Mucosa of descending colon (tissue), 3 donors: ENCODE measurements around the gene ARMS2. TPM values are rescaled to one million over a fixed set of nuclear protein-coding genes. Genes with fewer than 3 reads are reported as not detected.

Source experiments
- ATAC-seq: fragments of 200-7000 bp; cut with Tn5 transposase; one replicate; pipeline ENCODE4 v1.9.1; 2020; ENCODE audit warnings: mild to moderate bottlenecking, moderate library complexity
- DNase-seq, 3 donors: peaks; one replicate each; pipeline ENCODE4 v3.0.0-alpha.2; 2020
- H3K36me3 ChIP-seq: fragments of 200-600 bp; one replicate; pipeline ENCODE4 v1.8.0; 2021; ENCODE audit warnings: low read depth, mild to moderate bottlenecking
- H3K4me1 ChIP-seq: fragments of 200-600 bp; one replicate; pipeline ENCODE4 v1.8.0; 2021; ENCODE audit warnings: low read depth, mild to moderate bottlenecking
- H3K4me3 ChIP-seq: fragments of 200-600 bp; one replicate; pipeline ENCODE4 v1.8.0; 2021; ENCODE audit warnings: mild to moderate bottlenecking
- H3K9me3 ChIP-seq: fragments of 200-600 bp; one replicate; pipeline ENCODE4 v1.8.0; 2021; ENCODE audit warnings: mild to moderate bottlenecking
- CTCF ChIP-seq: fragments of 200-600 bp; IDR thresholded peaks from one replicate; pipeline ENCODE4 v1.8.0; 2022; ENCODE audit warnings: antibody characterized with exemption, mild to moderate bottlenecking
- intact Hi-C, 2 donors: fragments of 100-400 bp; cut with DNase I in 1 of 2; cut with micrococcal nuclease in 1 of 2; formaldehyde crosslinking; loops; one replicate each; pipeline versions ENCODE4 v1.11.0 to v1.11.1; 2022; cut with DNase I, micrococcal nuclease
- total RNA-seq, 3 donors: library from RNA; stranded (reverse); fragmentation: NEBNext Ultra II Directional in 2 of 3; extraction: Animal tissue kit (Norgen Biotek cat#: 25700) in 2 of 3; gene quantifications; one replicate each; pipeline versions ENCODE4 v1.2.1 to v1.2.4, GENCODE V29; 2021 to 2023
- donor health status: DM: no; HTN: no; CAD: no; lungs with moderate emphysema.
- donor health status: DM: no; HTN: no; CAD: no.
- donor health status: DM: no; HTN: yes; CAD: no.

Gene ARMS2
- total RNA-seq, 3 donors from 2014 or later = not detected

GRCh38 chr10:122464250-122464510 lies 9.7 kb downstream of the ARMS2 start:
- Histone ChIP-seq H3K4me1 (peaks cover 15% of the 10 kb centered on the region), H3K9me3 (no peaks in the 10 kb centered on the region), H3K4me3 (no peak overlapping the region), H3K36me3 (no peaks in the 10 kb centered on the region)
- TF ChIP-seq CTCF = no peak
- intact Hi-C loops = no loop called here
- ATAC-seq (no peak), DNase-seq (no peak)

- intact Hi-C loops = no loop called here
- Histone ChIP-seq H3K9me3 (no peaks in the 10 kb centered on the region), H3K4me1 (peaks cover 15% of the 10 kb centered on the region), H3K36me3 (no peaks in the 10 kb centered on the region), H3K4me3 (no peak overlapping the region)
- DNase-seq (no peak), ATAC-seq (no peak)
- TF ChIP-seq CTCF = no peak
Observed at GRCh38 chr10:122464586-122464985, 10.1 kb downstream of the ARMS2 start.

GRCh38 chr10:122465401-122466040 lies 11.1 kb downstream of the ARMS2 start:
- intact Hi-C loops = no loop called here
- Histone ChIP-seq H3K36me3 (no peaks in the 10 kb centered on the region), H3K4me3 (no peak overlapping the region), H3K9me3 (no peaks in the 10 kb centered on the region), H3K4me1 (peaks cover 12% of the 10 kb centered on the region)
- TF ChIP-seq CTCF = no peak
- ATAC-seq = no peak
- DNase-seq = no peak

GRCh38 chr10:122466951-122467381 lies 12.5 kb downstream of the ARMS2 start:
- TF ChIP-seq CTCF = no peak
- intact Hi-C loops = no loop called here
- Histone ChIP-seq H3K36me3 (no peaks in the 10 kb centered on the region), H3K9me3 (no peaks in the 10 kb centered on the region), H3K4me1 (peaks cover 6% of the 10 kb centered on the region), H3K4me3 (no peak overlapping the region)
- no peak for DNase-seq
- ATAC-seq = no peak

- Histone ChIP-seq H3K4me3 (no peak overlapping the region), H3K4me1 (peaks cover 5% of the 10 kb centered on the region), H3K9me3 (no peaks in the 10 kb centered on the region), H3K36me3 (no peaks in the 10 kb centered on the region)
- intact Hi-C loops = no loop called here
- TF ChIP-seq CTCF = no peak
- DNase-seq = no peak
- ATAC-seq = no peak
Observed at GRCh38 chr10:122467701-122468100, 13.2 kb downstream of the ARMS2 start.
